ENCODE data around the gene PRRG3. TPM values are rescaled to one million over a fixed set of nuclear protein-coding genes. Genes with fewer than 3 reads are reported as not detected.
"Not testable (repeated sequence)": the region's sequence is repeated elsewhere in the genome, so short reads cannot be mapped to it uniquely, and the experiment has no call there.

PRRG3 gene
- total RNA-seq, 1 experiment from 2014 or later: not detected

GRCh38 chrX:151695583-151696340 is 504 bp downstream of the PRRG3 start:
- Histone ChIP-seq H3K4me1 (ENCODE audit: control insufficient read depth in 1 of 2, insufficient read depth in 2 of 2, low read length in 2 of 2) (no peaks in the 10 kb centered on the region), H3K27me3 (ENCODE audit: insufficient read depth, low read length) (no peaks in the 10 kb centered on the region), H2AFZ (ENCODE audit: low read depth, low read length, poor library complexity, severe bottlenecking) (no peak overlapping the region), H3K27ac (ENCODE audit: low read depth, low read length) (no peak overlapping the region), H3K9me2 (ENCODE audit: insufficient read depth) (no peaks in the 10 kb centered on the region), H3K9ac (ENCODE audit: low read length) (no peak overlapping the region), H3K4me2 (ENCODE audit: low read length) (no peak overlapping the region), H3K36me3 (ENCODE audit: control insufficient read depth in 1 of 2, insufficient read depth in 2 of 2, low read length in 2 of 2) (no peaks in the 10 kb centered on the region), H3K4me3 (replicated peaks in 1 of 2; ENCODE audit: low read depth in 1 of 2, low read length in 2 of 2) (no peak overlapping the region), H4K20me1 (ENCODE audit: insufficient read depth) (no peaks in the 10 kb centered on the region), H3K79me2 (ENCODE audit: insufficient read depth, low read length) (no peaks in the 10 kb centered on the region), H3K9me3 (ENCODE audit: control insufficient read depth in 1 of 2, insufficient read depth in 1 of 2, low read depth in 1 of 2, low read length in 2 of 2) (no peaks in the 10 kb centered on the region)
- ChIA-PET POLR2A (no interaction called here), RAD21 (ENCODE audit: low non-redundant PET in 1 of 2, low total read pairs in 2 of 2, uncharacterized antibody in 2 of 2, unreplicated experiment in 2 of 2) (no interaction called here), CTCF (no interaction called here)
- ATAC-seq (no peak), DNase-seq (ENCODE audit: low read depth, low spot score) (no peak)
- TF ChIP-seq FOSL1 (IDR thresholded peaks at IDR 0.05; ENCODE audit: low read depth) (no peak), YY1 (IDR thresholded peaks at IDR 0.05; ENCODE audit: extremely low read depth, insufficient replicate concordance, low read depth, low read length) (no peak), SRF (IDR thresholded peaks at IDR 0.05; ENCODE audit: low read depth) (no peak)
- BruUV-seq (replicated peaks): no TSS peak
- intact Hi-C loops (cut with micrococcal nuclease): no loop called here

- H3K9ac ChIP-seq (ENCODE audit: low read length); H3K36me3 ChIP-seq (ENCODE audit: control insufficient read depth in 1 of 2, insufficient read depth in 2 of 2, low read length in 2 of 2); DNase-seq (ENCODE audit: low read depth, low spot score); H3K9me3 ChIP-seq (ENCODE audit: control insufficient read depth in 1 of 2, insufficient read depth in 1 of 2, low read depth in 1 of 2, low read length in 2 of 2); BruUV-seq (replicated peaks); RAD21 ChIA-PET (ENCODE audit: low non-redundant PET in 1 of 2, low total read pairs in 2 of 2, uncharacterized antibody in 2 of 2, unreplicated experiment in 2 of 2); H2AFZ ChIP-seq (ENCODE audit: low read depth, low read length, poor library complexity, severe bottlenecking); ATAC-seq; H3K4me2 ChIP-seq (ENCODE audit: low read length); H3K27ac ChIP-seq (ENCODE audit: low read depth, low read length); POLR2A ChIA-PET; H3K4me1 ChIP-seq (ENCODE audit: control insufficient read depth in 1 of 2, insufficient read depth in 2 of 2, low read length in 2 of 2); H4K20me1 ChIP-seq (ENCODE audit: insufficient read depth); H3K4me3 ChIP-seq (replicated peaks in 1 of 2; ENCODE audit: low read depth in 1 of 2, low read length in 2 of 2); intact Hi-C loops (cut with micrococcal nuclease); H3K27me3 ChIP-seq (ENCODE audit: insufficient read depth, low read length); H3K9me2 ChIP-seq (ENCODE audit: insufficient read depth); CTCF ChIA-PET; H3K79me2 ChIP-seq (ENCODE audit: insufficient read depth, low read length): not testable (repeated sequence)
Observed at GRCh38 chrX:151697082-151697481, 1.8 kb downstream of the PRRG3 start.
